Neutrophil (primary cell): Measurements from ENCODE around the gene CSTA.

Experiments used
- H3K27ac ChIP-seq: fragments of 200-600 bp; sonication (generic); 2 replicates; pipeline ENCODE4 v1.5.1; 2016; ENCODE audit warnings: mild to moderate bottlenecking, moderate library complexity
- H3K27me3 ChIP-seq: fragments of 200-600 bp; sonication (generic); 2 replicates; pipeline ENCODE4 v1.6.0; 2016; ENCODE audit warnings: mild to moderate bottlenecking
- H3K36me3 ChIP-seq: fragments of 200-600 bp; sonication (generic); 2 replicates; pipeline ENCODE4 v1.5.1; 2017
- H3K4me1 ChIP-seq, 2 experiments: fragments of 200-600 bp in 1 of 2; sonication (generic) in 1 of 2; 1 replicate in 1 of 2; 2 replicates in 1 of 2; pipeline versions ENCODE4 v1.5.1 to v1.6.1; 2013 to 2016; ENCODE audit warnings: low read depth in 1 of 2, low read length in 1 of 2, mild to moderate bottlenecking in 1 of 2, moderate library complexity in 1 of 2; ENCODE audit not compliant: control insufficient read depth in 1 of 2, insufficient read depth in 1 of 2
- H3K4me3 ChIP-seq, 2 experiments: fragments of 200-600 bp in 1 of 2; sonication (generic) in 1 of 2; 1 replicate in 1 of 2; 2 replicates in 1 of 2; pipeline ENCODE4 v1.5.1; 2013 to 2016; ENCODE audit warnings: low read depth in 1 of 2, low read length in 1 of 2, mild to moderate bottlenecking in 1 of 2, moderate library complexity in 1 of 2
- H3K9me3 ChIP-seq: fragments of 200-600 bp; sonication (generic); 2 replicates; pipeline ENCODE4 v1.5.1; 2016
- TF ChIP-seq, protein P1 (sequence below): fragments of 200-600 bp; sonication (generic); IDR thresholded peaks from 2 replicates; pipeline ENCODE4 v1.5.1; 2016; ENCODE audit warnings: antibody characterized with exemption

The CSTA gene

DNA sequence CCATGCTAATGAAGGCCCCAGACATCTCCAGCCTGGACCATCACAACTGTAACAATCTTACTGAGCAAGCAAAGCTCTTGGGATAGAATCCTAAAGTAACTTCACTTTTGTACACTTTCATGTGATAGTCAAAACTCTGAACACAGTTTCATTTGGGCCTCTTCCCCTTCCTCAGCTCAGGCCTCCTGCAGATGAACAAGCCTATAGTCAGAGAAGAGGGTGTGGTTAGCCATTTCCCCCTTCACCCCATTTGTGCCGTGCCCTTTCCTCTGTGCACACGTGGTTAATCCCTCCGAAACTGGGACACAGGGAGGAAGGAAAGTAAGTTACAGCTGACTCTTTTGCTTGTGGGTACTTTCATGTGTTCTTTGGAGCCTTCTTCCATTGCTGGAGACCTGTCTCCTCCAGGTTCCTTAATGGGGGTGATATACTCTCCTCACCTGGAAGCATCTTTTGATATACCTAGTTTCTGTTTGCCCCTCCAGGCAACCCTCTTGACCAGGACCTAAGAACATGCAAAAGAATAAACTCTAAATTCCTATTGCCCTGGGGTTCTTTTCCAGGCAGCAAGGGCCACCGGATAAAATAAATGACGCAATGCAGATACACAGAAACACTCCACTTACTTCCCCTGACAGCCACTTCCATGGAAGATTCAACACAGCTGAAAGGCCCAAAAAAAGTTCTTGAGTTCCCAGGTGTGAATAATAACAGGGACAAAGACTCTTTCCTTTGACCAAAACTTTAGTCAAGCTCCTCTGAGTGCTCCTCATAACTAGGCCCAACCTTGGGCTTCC, 29.6 kb upstream of the CSTA start:
- H3K4me3 ChIP-seq, result peak overlapping the region in 1 of 2 experiments; percentile 3
- H3K9me3 ChIP-seq, result no peaks in the 10 kb centered on the region
- no peaks in the 10 kb centered on the region for H3K27me3 ChIP-seq
- H3K4me1 ChIP-seq, result peaks cover 18 to 21% of the 10 kb centered on the region in 2 experiments
- H3K36me3 ChIP-seq, result no peaks in the 10 kb centered on the region
- TF ChIP-seq, protein P1, sequence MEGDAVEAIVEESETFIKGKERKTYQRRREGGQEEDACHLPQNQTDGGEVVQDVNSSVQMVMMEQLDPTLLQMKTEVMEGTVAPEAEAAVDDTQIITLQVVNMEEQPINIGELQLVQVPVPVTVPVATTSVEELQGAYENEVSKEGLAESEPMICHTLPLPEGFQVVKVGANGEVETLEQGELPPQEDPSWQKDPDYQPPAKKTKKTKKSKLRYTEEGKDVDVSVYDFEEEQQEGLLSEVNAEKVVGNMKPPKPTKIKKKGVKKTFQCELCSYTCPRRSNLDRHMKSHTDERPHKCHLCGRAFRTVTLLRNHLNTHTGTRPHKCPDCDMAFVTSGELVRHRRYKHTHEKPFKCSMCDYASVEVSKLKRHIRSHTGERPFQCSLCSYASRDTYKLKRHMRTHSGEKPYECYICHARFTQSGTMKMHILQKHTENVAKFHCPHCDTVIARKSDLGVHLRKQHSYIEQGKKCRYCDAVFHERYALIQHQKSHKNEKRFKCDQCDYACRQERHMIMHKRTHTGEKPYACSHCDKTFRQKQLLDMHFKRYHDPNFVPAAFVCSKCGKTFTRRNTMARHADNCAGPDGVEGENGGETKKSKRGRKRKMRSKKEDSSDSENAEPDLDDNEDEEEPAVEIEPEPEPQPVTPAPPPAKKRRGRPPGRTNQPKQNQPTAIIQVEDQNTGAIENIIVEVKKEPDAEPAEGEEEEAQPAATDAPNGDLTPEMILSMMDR, result no peak
- peak overlapping the region; percentile 74 for H3K27ac ChIP-seq

DNA sequence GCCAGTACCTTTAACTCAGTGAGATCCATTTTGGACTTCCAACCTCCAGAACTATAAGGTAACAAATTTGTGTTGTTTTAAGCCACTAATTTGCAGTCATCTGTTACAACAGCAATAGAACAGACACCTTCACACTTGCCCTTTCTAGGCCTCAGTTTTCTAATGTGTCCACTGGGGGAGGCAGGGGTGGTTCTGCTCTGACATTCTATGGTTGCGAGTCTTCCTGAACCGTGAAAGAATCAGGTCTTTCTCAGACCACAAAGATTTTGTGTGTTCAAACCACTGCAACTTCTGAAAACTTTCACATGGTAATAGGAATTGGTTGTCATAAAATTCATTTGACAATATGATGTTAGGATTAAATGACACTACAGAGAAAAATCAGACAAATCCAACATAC, 26.8 kb upstream of the CSTA start:
- Histone ChIP-seq H3K27me3 (no peaks in the 10 kb centered on the region), H3K4me3 (no peak overlapping the region), H3K27ac (no peak overlapping the region), H3K9me3 (no peaks in the 10 kb centered on the region), H3K4me1 (peaks cover 18 to 21% of the 10 kb centered on the region in 2 experiments), H3K36me3 (no peaks in the 10 kb centered on the region)
- TF ChIP-seq, protein P1, result no peak

DNA sequence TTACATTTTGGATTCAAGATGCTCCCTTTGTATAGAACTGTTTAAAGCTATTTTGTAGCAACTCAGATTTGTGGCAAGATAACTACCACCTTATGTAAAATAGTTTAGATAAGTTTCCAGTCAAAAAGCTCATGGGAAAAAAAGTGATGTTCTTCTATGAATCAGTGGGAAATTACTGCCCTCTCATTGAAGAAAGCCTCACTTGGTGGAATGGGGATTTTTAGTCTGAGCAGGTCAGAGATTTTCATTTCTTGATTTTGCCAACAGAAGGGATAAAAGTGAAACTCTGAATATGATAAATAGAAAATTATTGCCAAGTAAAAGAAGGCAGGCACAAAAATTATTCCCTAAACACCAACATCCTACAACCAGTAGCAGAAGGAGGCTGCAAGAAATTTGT, 25.8 kb upstream of the CSTA start:
- H3K36me3 ChIP-seq, result no peaks in the 10 kb centered on the region
- no peaks in the 10 kb centered on the region for H3K9me3 ChIP-seq
- H3K27ac ChIP-seq, result no peak overlapping the region
- H3K4me1 ChIP-seq, result peaks cover 17 to 19% of the 10 kb centered on the region in 2 experiments
- TF ChIP-seq, protein P1, result no peak
- H3K27me3 ChIP-seq, result no peaks in the 10 kb centered on the region
- H3K4me3 ChIP-seq, result no peak overlapping the region

- no peaks in the 10 kb centered on the region for H3K27me3 ChIP-seq
- H3K9me3 ChIP-seq, result no peaks in the 10 kb centered on the region
- H3K4me1 ChIP-seq, result peaks cover 9 to 11% of the 10 kb centered on the region in 2 experiments
- TF ChIP-seq, protein P1, result peak; percentile 77
- H3K4me3 ChIP-seq, result no peak overlapping the region
- no peak overlapping the region for H3K27ac ChIP-seq
- no peaks in the 10 kb centered on the region for H3K36me3 ChIP-seq
These were observed 25.1 kb upstream of the CSTA start for GRCh38 chr3:122299872-122300460.

GRCh38 chr3:122301063-122301462, 24.0 kb upstream of the CSTA start:
- TF ChIP-seq, protein P1, result no peak
- no peak overlapping the region for H3K4me3 ChIP-seq
- H3K9me3 ChIP-seq, result no peaks in the 10 kb centered on the region
- H3K27ac ChIP-seq, result no peak overlapping the region
- no peaks in the 10 kb centered on the region for H3K27me3 ChIP-seq
- peaks cover 0 to 6% of the 10 kb centered on the region in 2 experiments for H3K4me1 ChIP-seq
- H3K36me3 ChIP-seq, result no peaks in the 10 kb centered on the region
